ENCODE measurements around the gene ANKRD40.

DNA sequence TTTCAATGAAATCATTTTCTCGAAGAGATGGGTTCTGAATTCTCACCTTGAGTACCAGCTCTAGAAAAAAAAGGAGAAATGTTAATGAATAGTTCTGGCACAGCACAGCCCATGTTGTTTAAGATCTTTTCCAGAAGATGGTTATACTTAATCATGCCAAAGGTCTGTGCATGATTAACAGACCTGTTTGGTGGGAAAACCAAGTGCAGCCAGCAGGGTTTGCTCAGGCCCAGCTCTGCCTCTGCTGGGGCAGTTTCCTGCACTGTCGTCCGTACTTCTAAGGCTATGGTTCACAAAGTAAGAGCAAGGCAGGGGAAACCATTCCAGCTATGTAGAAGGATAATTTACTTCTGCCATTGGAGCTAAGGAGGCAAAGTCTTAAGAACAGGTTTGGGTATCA lies 10.7 kb downstream of the ANKRD40 start:
- TF ChIP-seq, protein P1, sequence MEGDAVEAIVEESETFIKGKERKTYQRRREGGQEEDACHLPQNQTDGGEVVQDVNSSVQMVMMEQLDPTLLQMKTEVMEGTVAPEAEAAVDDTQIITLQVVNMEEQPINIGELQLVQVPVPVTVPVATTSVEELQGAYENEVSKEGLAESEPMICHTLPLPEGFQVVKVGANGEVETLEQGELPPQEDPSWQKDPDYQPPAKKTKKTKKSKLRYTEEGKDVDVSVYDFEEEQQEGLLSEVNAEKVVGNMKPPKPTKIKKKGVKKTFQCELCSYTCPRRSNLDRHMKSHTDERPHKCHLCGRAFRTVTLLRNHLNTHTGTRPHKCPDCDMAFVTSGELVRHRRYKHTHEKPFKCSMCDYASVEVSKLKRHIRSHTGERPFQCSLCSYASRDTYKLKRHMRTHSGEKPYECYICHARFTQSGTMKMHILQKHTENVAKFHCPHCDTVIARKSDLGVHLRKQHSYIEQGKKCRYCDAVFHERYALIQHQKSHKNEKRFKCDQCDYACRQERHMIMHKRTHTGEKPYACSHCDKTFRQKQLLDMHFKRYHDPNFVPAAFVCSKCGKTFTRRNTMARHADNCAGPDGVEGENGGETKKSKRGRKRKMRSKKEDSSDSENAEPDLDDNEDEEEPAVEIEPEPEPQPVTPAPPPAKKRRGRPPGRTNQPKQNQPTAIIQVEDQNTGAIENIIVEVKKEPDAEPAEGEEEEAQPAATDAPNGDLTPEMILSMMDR (IDR thresholded peaks at IDR 0.05; ENCODE audit: low read depth, low read length, poor library complexity, severe bottlenecking) = no peak
- TF ChIP-seq EZH2phosphoT487 (IDR thresholded peaks at IDR 0.05; ENCODE audit: borderline replicate concordance, low read length) = no peak

All from DOHH2 (cell line).